GM19240 (cell line): ENCODE data around the gene HECTD4.
A peak's percentile ranks its signal among the peaks of the same experiment; 100 is the strongest.
"Not testable (repeated sequence)": the region's sequence is repeated elsewhere in the genome, so short reads cannot be mapped to it uniquely, and the experiment has no call there.

Experiments used
- DNase-seq: peaks from one replicate; pipeline ENCODE4 v3.0.0; 2011; ENCODE audit warnings: low spot score; ENCODE audit not compliant: insufficient read length

HECTD4 gene

GRCh38 chr12:112408621-112409020 is 26.4 kb upstream of the HECTD4 start:
- DNase-seq, result no peak

GRCh38 chr12:112407683-112408082 is 25.5 kb upstream of the HECTD4 start:
- not testable (repeated sequence) for DNase-seq

- DNase-seq, result no peak
Measured at GRCh38 chr12:112406519-112407488, 24.6 kb upstream of the HECTD4 start.

GRCh38 chr12:112401903-112402498 is 19.8 kb upstream of the HECTD4 start:
- no peak for DNase-seq

GRCh38 chr12:112401054-112401453 is 18.8 kb upstream of the HECTD4 start:
- no peak for DNase-seq

- no peak for DNase-seq
Measured at GRCh38 chr12:112393328-112393727, 11.1 kb upstream of the HECTD4 start.

- DNase-seq, result not testable (repeated sequence)
Measured at GRCh38 chr12:112389922-112390654, 7.9 kb upstream of the HECTD4 start.

GRCh38 chr12:112389228-112389627 is 7.0 kb upstream of the HECTD4 start:
- DNase-seq, result no peak

- no peak for DNase-seq
Measured at GRCh38 chr12:112386726-112387125, 4.5 kb upstream of the HECTD4 start.

- no peak for DNase-seq
Measured at GRCh38 chr12:112382866-112383265, 635 bp upstream of the HECTD4 start.

- peak; percentile 23 for DNase-seq
Measured at GRCh38 chr12:112381406-112381882, 787 bp downstream of the HECTD4 start.

GRCh38 chr12:112380663-112381405 is 1.4 kb downstream of the HECTD4 start:
- no peak for DNase-seq

GRCh38 chr12:112375105-112375504 is 7.1 kb downstream of the HECTD4 start:
- DNase-seq, result no peak

GRCh38 chr12:112374166-112374740 is 8.0 kb downstream of the HECTD4 start:
- DNase-seq, result no peak

GRCh38 chr12:112370868-112371510 is 11.2 kb downstream of the HECTD4 start:
- no peak for DNase-seq

GRCh38 chr12:112370199-112370598 is 12.0 kb downstream of the HECTD4 start:
- DNase-seq, result no peak

GRCh38 chr12:112368856-112369255 is 13.4 kb downstream of the HECTD4 start:
- DNase-seq, result no peak

- no peak for DNase-seq
Measured at GRCh38 chr12:112367965-112368364, 14.3 kb downstream of the HECTD4 start.

GRCh38 chr12:112362310-112362709 is 19.9 kb downstream of the HECTD4 start:
- no peak for DNase-seq

GRCh38 chr12:112361271-112361670 is 21.0 kb downstream of the HECTD4 start:
- no peak for DNase-seq
